C4-2B (cell line): ENCODE measurements around the gene MYO1E.

Source experiments
- CTCF ChIP-seq: fragments of 450-650 bp; conservative IDR thresholded peaks from 2 replicates; pipeline ENCODE4 v1.5.1; 2017; ENCODE audit warnings: mild to moderate bottlenecking
- ZFX ChIP-seq: fragments of 450-650 bp; IDR thresholded peaks from 2 replicates; pipeline ENCODE4 v1.6.1; 2017

GRCh38 chr15:59133929-59134427, 238.7 kb downstream of the MYO1E start:
- TF ChIP-seq CTCF (no peak), ZFX (no peak)
